COR-L47 (cell line): Measurements from ENCODE around the gene ERMARD.

ENCODE experiments used
- DNase-seq: peaks from one replicate; lab custom pipeline; 2025; lab: John Stamatoyannopoulos, UW

ERMARD gene

DNA sequence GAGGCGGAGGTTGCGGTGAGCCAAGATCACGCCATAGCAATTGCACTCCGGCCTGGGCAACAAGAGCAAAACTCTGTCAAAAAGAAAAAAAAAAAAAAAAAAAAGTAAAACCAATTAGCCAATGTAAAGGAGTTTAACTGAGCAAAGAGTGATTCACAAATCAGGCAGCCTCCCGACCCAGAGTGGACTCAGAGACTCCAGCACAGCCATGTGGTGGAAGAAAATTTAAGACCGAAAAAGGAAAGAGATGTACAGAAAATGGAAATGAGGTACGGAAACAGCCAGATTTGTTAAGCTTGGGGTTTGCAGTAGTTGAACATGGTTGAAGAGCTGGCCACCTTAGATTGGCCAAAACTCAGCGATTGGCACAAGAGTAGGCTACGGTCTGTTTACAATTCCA, 51.4 kb downstream of the ERMARD start:
- no peak for DNase-seq

DNA sequence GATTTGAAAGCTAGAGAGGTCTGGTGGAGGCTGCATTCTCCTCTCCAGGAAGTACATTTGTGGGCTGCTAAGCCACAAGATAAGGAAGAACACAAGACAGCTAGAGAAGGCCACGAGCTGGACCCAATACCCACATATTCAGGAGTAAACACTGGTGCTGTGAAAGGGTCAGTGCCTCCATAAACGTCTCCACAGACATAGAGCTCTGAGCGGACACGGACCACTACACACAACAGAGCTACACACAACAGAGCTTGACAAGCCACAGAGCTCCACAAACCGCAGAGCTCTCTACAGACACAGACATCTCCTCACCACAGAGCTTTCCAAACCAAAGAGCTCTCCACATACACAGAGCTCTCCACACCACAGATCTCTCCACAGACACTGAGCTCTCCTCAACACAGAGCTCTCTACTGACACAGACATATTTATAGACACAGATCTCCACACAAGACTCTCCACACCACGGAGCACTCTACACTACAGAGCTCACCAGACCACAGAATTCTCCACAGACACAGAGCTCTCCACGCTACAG, 51.9 kb downstream of the ERMARD start:
- DNase-seq = no peak

DNA sequence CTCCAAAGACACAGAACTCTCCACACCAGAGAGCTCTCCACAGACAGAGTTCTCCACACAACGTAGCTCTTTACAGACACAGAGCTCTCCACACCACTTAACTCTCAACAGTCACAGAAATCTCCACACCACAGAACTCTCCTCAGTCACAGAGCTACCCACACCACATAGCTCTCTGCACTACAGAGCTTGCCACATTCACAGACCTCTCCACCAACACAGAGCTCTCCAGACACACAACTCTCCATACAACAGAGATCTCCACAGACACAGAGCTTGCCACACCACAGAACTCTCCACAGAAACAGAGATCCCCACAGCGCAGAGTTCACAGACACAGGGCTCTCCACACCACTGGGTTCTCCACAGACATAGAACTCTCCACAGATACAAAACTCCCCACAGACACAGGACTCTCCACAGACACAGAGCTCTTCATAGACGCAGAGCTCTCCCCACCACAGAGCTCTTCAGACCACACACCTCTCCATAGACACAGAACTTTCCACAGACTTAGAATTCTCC, 52.5 kb downstream of the ERMARD start:
- no peak for DNase-seq

DNA sequence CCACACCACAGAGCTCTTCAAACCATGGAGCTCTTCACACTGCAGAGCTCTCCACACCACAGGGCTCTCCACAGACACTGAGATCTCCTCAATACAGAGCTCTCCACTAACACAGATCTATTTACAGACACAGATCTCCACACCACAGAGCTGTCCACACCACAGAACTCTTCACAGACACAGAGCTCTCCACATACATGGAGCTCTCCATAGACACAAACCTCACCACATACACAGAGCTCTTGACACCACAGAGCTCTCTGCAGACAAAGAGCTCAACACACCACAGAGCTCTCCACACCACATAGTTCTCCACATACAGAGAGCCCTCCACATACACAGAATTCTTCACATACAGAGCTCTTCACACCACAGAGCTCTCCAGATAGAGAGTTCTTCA, 53.0 kb downstream of the ERMARD start:
- DNase-seq = no peak

DNA sequence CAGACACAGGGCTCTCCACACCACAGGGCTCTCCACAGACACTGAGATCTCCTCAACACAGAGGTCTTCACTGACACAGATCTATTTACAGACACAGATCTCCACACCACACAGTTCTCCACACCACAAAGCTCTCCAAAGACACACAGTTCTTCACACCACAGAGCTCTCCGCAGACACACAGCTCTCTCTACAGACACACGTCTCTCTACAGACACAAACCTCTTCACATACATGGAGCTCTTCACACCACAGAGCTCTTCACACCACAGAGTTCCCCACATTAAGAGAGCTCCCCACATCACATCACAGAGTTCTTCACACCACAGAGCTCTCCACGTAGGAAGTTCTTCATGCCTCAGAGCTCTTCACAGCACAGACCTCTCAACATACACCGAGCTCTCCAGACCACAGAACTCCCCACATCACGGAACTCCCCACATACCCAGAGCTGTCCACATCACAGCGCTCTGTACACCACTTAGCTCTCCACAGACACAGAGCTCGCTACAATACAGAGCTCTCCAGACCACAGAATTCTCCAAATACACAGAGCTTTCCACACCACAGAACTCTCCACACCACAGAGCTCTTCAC, 53.9 kb downstream of the ERMARD start:
- DNase-seq = no peak

DNA sequence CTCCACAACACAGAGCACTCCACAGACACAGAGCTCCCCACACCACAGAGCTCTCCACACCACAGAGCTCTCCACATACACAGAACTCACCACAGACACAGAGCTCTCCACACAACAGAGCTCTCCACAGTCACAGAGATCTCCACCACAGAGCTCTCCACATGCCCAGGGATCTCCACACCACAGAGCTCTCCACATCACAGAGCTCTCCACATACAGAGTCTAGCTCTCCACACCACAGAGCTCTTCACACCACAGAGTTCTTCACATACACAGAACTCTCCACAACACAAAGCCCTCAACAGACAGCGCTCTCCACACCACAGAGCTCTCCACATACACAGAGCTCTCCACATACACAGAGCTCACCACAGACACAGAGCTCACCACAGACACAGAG, 55.3 kb downstream of the ERMARD start:
- DNase-seq = no peak

DNA sequence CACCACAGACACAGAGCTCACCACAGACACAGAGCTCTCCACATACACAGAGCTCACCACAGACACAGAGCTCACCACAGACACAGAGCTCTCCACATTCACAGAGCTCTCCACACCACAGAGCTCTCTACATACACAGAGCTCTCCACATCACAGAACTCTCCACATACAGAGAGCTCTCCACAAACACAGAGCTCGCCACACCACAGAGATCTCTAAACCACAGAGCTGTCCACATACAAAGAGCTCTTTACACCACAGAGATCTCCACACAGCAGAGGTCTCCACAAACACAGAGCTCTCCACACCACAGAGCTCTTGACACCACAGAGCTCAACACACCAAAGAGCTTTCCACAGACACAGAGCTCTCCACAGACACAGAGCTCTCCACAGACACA, 55.8 kb downstream of the ERMARD start:
- no peak for DNase-seq

DNA sequence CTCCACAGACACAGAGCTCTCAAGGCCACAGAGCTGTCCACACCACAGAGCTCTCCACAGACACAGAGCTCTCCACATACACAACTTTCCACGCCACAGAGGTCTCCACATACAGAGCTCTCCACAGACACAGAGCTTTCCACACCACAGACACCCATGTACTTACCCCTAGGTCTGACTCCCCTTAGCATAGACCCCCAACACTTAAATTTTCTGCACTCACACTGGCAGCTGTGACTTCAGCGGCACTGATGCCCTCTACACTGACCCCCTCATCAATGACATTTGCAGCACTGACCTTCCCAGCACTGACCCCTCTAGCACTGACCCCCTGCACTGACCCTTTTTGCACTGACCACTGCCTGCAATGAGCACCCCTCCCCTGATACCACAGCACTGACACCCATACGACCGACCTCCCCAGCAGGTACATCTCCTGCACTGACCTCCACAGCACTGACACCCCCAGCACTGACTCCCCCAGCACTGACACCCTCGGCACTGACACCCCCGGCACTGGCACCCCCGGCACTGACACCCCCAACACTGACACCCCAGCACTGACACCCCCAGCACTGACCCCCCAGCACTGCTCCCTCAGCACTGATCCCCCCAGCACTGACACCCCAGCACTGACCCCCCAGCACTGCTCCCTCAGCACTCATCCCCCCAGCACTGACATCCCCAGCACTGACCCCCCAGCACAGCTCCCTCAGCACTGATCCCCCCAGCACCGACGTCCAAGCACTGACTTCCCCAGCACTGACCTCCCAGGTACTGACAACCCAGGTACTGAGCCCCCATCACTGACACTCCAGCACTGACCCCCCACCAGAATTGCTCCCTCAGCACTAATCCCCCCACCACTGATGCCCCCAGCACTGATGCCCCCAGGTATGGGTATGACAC, 56.5 kb downstream of the ERMARD start:
- DNase-seq = no peak

DNA sequence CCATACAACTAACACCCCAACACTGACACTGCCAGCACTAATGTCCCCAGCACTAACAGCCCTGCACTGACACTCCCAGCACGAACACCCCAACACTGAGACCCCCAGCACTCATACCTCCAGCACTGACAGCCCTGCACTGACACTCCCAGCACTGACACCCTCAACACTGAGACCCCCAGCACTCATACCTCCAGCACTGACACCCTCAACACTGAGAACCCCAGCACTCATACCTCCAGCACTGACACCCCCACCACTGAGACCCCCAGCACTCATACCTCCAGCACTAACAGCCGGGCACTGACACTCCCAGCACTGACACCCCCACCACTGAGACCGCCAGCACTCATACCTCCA, 57.2 kb downstream of the ERMARD start:
- DNase-seq = no peak

DNA sequence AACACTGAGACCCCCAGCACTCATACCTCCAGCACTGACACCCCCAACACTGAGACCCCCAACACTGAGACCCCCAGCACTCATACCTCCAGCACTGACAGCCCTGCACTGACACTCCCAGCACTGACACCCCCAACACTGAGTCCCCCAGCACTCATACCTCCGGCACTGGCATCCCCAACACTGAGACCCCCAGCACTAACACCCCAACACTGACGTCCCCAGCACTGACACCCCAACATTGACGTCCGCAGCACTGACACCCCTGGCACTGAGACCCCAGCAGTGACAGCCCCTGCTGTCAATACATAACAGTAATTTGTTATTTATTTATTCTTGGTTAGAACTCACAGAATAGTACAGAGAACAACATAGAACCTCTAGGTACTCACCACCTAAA, 58.0 kb downstream of the ERMARD start:
- no peak for DNase-seq

DNA sequence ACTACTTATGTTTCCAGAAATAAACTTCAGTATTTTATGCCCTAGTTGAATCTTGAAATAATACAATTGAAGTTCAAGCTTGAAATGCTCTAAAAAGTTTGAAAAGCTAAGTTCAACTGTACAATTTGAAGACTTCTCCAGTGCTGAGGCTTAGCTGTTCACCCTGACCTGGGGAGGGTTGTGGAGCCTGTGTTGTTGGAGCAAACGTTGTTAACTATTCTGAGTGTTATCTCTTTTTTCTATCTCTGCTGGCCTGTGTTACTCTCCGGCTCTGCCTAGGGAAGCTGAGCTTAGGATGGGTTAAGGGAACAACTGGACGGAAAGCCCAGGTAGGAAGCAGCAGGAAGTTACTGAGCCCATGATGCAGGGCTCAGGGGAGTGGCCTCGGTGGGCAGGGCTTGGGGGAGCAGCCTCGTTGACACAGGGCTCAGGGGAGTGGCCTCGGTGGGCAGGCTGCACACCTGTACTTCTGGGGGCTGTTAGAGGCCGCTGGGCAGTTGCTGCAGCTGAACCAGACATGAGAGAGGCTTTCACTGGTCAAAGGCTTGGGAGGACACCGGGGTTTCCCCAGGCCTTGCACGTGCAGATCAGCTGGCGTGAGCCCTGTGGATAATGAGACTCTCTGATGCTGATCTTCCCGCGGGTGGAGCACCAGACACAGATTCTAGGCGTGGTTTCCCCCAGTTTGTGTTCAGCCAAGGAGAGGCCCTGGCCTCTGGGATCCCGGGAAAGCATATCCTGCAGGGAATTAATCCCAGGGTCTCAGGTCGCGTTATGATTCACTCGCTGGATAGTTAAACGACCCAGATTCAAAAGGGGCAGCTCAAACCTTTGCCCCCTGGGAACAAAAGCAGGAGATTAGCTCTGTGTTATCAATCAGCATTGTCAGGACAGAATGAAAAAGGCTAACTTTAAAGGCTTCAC, 58.9 kb downstream of the ERMARD start:
- peak; percentile 20 for DNase-seq

DNA sequence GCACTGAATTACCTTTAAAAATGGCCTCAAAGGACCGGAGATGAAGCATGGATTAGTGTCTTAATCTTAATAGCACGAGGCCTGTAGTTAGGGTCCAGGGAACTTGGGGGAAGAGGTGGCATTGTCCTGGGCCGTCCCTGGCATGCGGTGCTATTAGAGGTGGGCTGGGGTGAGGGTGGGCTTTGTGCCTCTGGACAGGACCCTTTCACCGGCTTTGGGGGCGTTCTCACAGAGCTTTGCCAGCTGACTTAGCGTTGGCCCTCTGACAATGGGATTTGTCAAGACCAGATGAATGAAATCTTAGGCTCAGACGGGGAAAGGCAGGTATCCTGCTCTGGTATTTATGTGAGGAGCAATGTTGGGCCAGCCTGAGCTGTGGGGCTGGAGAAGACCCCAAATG, 59.6 kb downstream of the ERMARD start:
- DNase-seq = no peak

DNA sequence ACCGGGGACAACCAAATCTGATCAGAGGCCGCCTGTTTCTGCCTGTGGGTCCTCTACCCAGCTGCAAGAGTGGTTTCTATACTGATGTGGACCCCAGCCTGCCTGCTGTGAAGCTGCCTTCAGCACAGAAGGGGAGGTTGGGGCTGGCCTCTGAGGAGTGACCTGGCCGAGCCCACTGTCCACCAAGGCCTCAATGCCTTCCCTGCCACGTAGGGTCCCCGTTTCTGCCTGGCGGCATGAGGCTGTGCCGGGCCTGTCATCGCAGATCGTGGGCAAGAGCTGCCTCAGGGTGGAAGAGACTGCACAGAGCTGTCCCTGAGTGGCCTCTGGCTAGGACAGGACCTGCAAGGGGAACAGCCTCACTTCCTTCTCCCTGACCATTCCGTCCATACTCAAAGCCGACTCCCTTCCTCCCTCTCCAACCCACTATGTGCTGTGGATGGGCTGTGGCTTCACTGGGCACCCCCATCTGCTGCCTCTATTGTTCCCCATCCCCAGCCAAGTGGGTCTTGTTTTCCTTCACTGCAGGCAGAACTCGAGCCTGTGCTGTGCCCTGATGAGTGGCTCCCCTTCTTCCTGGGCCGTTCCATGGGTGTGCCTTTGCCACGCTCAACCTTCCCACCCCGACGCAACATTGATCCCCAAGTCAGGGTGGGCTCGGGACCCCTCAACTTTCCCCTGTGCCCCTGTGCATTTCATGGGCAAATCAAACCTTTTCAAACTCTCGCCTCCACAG, 60.3 kb downstream of the ERMARD start:
- no peak for DNase-seq

DNA sequence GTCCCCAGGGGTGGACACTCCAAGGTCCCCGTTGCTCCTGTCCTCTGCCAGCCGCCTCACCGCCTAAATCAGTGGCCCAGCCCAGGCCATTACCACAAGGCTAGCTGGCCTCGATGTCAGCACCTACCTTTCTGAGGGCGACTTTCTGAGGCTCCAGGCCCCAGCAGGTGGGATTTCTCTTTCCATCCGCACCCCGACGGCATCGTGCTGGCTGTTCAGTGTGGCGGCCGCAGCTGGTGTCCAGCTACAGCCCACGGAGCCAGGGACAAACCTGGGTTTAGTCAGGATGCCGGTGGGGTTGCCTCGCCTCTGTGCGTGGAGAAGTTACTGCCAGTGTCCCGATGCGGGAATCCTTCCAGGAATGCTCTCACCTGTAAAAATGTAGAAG, 60.8 kb downstream of the ERMARD start:
- DNase-seq = no peak

DNA sequence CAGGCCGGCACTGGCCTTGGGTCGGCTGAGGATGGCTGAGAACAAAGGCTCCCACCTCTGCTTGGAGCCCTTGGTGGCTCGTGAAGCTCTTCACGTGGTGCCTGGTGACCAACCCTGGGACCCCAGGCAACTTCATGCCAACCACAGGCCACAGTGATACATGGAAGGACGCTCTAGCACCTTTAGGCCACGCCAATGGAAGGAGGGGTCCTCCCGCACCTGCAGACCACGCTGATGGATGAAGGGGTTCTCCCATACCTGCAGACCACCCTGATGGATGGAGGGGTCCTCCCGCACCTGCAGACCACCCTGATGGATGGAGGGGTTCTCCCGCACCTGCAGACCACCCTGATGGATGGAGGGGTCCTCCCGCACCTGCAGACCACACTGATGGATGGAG, 62.5 kb downstream of the ERMARD start:
- no peak for DNase-seq

DNA sequence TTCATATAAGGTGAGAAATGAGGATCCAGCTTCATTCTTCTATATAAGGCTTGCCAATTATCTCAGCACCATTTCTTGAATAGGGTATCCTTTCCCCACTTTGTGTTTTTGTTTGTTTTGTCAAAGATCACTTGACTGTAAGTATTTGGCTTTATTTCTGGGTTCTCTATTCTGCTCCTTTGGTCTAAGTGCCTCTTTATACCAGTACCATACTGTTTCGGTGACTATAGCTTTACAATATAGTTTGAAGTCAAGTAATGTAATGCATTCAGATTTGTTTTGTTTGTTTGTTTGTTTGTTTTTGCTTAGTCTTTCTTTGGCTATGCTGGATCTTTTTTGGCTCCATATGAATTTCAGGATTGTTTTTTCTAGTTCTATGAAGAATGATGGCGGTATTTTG, 64.6 kb downstream of the ERMARD start:
- no peak for DNase-seq

DNA sequence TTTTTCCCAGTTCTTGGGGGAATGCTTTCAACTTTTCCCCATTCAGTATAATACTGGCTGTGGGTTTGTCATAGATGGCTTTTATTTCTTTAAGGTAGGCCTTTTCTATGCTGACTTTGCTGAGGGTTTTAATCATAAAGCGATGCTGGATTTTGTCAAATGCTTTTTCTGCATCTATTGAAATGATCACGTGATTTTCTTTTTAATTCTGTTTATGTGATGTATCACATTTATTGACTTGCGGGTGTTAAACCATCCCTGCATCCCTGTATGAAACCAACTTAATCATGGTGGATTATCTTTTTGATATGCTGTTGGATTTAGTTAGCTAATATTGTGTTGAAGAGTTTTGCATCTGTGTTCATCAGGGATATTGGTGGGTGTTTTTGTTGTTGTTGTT, 65.6 kb downstream of the ERMARD start:
- no peak for DNase-seq

DNA sequence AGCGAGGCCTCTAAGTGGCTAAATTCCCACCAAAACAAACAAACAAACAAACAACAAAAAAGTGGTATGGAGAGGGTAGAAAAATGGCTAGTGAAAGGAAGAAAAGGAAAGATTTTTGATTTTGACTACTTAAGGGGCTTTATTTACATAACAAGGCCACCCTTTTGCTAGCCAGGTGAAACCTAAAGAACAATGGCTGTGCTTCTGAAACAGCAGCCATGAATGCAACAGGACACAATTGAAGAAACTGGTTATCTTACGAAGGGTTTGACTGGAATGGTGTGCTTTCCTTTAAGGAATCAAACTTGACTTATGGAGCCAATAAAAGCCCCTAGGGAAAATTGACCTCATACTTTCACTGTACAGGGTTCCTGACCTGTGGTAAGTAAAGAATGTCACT, 68.9 kb downstream of the ERMARD start:
- no peak for DNase-seq

DNA sequence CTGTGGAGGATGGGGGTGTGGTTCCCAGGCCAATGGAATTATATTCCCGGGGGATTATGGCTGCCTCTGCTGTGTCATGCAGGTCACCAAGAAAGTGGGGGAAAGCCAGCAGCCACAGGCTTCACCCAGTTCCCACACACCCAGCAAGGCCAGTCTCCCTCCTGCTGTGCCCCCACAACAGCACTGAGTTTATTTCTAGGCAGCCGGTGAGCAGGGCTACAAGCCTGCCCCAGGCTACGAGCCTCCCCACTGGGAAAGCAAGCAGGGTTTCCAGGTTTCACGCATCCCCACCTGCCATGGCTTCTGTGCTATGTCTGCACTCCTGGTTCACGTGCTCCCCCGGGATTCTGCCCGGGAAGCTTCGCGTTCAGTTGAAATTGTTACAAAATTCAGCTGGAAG, 72.6 kb downstream of the ERMARD start:
- peak; percentile 63 for DNase-seq

DNA sequence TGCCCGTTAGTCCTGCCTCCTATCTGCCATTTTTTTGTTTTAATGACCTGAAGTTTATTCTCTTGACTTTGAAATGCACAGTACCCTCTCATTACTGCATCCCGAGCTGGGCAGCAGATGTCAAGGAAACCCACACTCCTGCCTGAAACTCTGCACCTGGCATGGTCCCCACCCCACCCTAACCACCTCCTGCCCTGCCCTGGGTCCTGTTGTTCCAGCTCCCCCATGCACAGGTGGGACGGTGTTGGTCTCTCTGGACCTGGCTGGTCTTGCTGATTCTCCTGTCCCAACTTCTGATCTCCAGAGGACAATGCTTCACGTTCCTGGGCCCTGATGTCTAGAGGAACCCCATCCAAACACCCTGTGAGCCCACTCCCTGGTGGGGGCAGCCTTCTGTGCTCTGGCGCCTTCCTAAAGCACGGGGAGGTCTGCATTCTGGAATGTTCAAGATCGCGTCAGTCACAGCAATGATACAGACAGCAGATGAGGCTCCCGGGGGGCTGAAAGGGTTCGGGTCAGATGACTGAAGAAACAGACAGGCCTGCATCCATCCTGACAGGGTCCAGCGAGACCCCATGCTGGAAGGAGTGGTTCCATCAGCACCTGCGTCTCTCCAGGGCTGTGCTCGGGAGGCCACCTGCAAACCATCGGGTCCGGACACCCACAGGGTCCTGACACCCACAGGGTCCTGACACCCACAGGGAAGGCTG, 73.6 kb downstream of the ERMARD start:
- no peak for DNase-seq
